Measurements from ENCODE around the gene PRUNE1. TPM values are rescaled to one million over a fixed set of nuclear protein-coding genes. Genes with fewer than 3 reads are reported as not detected.

PRUNE1 gene
- polyA plus RNA-seq, 3 donors = 41.9 to 45.8 (median 43.7) TPM

DNA sequence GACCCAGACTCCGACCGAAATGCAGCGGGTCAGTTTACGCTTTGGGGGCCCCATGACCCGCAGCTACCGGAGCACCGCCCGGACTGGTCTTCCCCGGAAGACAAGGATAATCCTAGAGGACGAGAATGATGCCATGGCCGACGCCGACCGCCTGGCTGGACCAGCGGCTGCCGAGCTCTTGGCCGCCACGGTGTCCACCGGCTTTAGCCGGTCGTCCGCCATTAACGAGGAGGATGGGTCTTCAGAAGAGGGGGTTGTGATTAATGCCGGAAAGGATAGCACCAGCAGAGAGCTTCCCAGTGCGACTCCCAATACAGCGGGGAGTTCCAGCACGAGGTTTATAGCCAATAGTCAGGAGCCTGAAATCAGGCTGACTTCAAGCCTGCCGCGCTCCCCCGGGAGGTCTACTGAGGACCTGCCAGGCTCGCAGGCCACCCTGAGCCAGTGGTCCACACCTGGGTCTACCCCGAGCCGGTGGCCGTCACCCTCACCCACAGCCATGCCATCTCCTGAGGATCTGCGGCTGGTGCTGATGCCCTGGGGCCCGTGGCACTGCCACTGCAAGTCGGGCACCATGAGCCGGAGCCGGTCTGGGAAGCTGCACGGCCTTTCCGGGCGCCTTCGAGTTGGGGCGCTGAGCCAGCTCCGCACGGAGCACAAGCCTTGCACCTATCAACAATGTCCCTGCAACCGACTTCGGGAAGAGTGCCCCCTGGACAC lies 39.8 kb downstream of the PRUNE1 start:
- DNase-seq = peak; percentile 69

DNA sequence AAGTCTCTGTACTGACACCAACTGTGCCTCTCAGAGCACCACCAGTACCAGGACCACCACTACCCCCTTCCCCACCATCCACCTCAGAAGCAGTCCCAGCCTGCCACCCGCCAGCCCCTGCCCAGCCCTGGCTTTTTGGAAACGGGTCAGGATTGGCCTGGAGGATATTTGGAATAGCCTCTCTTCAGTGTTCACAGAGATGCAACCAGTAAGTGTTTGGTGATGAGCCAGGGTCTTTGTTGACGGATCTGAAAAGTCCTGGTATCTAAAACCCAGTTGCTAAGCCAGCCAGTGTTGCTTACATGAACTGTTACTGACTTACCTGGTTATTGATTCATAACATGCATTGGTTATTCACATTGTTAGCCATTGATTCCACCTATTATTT lies 40.4 kb downstream of the PRUNE1 start:
- no peak for DNase-seq

DNA sequence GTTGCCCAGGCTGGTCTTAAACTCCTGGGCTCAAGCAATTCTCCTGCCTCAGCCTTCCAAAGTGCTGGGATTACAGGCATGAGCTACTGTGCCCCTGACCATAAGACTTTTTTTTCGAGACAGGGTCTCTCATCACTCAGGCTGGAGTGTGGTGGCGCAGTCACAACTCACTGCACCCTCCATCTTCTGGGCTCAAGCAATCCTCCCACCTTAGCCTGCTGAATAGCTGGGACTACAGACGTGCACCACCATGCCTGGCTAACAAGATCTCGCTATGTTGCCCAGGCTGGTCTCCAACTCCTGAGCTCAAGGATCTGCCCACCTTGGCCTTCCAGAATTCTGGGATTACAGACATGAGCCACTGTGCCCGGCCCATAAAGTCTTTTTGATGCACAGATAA lies 41.2 kb downstream of the PRUNE1 start:
- DNase-seq = no peak

- DNase-seq = no peak
Observed at GRCh38 chr1:151050051-151050688, 41.9 kb downstream of the PRUNE1 start.

- no peak for DNase-seq
Observed at GRCh38 chr1:151051356-151052009, 43.2 kb downstream of the PRUNE1 start.

GRCh38 chr1:151054971-151055547 lies 46.8 kb downstream of the PRUNE1 start:
- no peak for DNase-seq

DNA sequence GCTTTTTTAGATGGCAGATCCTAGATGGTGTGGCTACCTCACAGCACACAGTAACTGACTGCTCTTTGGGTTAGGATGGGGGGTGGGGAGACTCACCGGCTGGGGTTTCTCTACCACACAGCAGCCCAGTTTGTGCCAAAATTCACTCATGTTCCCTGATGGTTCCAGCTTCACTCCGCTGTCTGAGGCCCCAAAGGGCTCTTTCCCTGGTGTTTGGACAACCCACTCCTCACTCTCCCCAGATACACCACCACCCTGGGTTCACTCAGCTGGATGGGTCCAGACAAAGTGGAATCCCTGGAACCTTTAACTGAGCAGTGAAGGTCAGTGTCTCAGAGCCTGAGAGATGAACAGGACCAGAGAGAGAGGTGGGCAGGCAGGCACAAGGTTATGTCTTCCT lies 47.3 kb downstream of the PRUNE1 start:
- no peak for DNase-seq

GRCh38 chr1:151056149-151056548 lies 47.9 kb downstream of the PRUNE1 start:
- no peak for DNase-seq

DNA sequence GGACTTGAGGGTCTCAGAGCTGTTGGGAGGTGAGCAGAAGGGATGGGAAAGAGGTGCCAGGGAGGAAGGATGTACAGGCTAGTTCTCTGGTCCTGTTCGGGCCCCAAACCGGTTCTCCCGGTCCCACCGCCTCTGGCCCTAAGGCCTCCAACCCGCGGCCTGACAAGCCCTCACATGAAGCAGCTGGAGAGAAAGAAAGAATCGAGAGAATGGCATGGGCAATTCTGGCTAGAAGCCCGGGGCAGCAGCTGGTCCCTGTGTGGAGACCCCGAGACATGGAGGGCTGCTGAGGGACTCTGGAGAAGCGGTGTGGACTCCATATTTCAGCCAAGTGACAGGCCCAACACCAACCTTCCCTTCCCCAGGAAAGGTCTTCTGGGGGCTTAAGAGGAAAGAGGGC lies 50.4 kb downstream of the PRUNE1 start:
- peak; percentile 66 for DNase-seq

DNA sequence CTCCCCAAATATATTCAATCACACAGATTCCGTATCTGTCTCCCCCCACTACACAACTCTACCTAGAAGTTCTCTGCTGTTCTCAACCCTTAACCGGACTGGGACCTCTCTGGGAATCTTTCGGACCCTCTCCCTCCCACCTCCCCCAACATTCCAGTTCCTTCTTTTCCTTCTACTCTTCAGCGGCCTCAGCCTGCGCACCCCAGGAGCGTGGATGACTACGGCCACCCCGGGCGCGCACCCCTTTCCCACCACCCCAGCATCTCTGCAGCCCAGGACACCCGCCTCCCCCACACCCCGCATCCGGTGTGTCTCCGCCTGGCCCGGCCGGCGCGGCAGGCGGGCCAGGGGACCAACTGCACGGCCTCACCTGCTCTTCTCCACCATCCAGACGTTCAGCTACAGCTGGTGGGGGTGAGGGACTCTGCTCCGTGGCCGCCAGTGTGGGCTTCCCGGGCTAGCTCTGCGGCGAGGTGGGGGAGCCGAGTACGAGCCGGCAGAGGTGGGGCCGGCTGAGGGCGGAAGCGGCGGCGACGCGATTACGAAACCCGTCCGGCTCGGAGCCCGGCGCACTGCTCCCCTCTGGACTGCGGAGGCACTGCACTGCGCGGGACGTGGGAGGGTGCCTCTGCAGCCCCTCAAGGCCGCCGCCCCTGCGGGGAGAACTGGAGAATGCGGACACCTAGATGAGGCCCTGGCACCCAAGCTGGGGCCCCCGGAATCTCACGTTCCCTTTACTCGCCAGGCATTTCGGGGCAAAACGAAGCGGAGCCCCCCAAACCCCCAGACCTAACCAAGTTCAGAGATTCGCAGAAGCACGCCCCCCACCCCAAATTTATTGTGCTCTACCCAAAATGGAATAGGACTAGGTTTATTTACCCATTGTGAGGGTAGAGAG lies 51.1 kb downstream of the PRUNE1 start, which contains the start of gene CDC42SE1:
TSS of gene CDC42SE1 (minus strand) at position 514 of the 898 bp plus-strand sequence. CDS start 3,892 bp downstream, outside the sequence.
- peak; percentile 89 for DNase-seq

DNA sequence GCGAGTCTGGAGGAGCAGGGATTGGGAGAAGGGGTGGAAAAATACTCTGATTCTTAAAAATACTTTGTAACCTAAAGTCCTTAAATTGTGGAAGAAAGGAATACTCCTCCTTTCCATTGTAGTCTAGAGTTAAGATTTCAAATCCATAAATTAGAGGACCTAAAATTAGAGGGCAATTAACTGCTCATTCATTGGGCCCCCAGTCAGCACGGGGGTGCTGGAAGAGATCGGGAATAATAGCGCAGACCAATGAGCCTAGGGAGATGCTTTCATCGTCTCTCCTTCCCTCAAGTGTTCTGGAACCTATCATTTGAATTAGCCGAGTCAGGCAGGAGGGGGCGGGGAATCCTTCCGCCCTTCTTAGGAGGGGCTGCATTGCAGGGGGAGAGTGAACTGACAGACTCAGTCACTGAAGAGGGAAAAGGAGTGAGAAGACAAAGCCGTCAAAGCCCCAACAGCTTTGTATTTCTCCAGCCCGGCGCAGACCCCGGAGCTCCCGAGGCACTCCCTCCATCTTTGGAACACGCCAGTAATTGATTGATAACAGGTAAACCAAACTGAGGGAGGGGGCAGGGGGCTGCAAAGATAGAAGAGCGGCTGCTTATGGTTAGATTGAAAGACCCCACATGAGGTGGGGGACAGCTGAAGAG lies 51.9 kb downstream of the PRUNE1 start, which contains the start of gene MLLT11:
TSS of gene MLLT11 (plus strand) at position 391 of the 650 bp plus-strand sequence. CDS start 6,828 bp downstream, outside the sequence.
- DNase-seq = peak; percentile 90

GRCh38 chr1:151060657-151061421 lies 52.6 kb downstream of the PRUNE1 start:
- no peak for DNase-seq

DNA sequence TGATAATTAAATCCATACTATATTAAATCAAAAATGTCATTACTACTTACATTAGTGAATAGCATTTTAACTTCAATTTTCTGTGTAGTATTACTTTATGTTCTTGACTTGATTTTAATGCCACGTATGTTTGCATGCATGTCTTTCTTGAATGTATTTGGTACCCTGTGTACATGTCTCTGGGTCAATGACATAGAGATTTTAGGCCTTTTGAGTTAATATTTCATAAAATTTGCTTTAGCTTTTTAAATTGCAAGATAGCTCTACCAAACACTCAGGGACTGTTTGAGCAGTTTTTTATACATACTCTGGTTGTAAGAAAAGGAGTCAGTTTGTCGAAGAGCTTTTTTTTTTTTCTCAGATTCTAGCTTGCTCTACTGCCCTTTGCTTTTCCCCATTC lies 53.5 kb downstream of the PRUNE1 start:
- DNase-seq = no peak

DNA sequence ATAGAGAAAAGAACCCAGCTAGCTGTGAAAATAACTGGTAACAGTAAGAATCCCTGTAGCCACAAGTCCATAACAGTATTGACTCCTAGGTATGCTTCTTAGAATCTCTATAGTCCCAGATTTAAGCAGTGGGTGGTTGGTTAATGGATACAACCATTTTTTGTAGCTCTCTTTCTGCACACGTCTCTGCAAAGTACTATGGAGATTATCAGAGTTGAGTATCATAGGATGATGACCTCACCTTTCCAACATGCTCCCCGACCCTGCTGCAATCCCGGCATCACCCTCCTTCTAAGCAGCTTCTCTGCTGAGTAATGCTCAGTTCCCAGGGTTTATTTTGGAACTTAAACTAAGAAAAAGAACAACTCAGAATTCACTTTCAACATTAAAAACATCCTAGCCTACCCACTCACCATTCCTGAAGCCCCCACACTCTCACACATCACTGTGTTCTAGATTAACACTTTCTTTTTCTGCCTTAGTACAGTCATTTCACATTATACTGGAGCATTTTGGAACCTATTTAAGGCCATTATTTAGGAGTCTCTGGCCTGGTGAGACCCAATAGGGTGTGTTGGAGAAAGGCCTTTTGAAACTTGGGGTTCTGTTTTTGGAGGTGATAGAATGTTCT lies 54.6 kb downstream of the PRUNE1 start:
- no peak for DNase-seq

GRCh38 chr1:151065089-151065645 lies 56.9 kb downstream of the PRUNE1 start:
- DNase-seq = no peak

DNA sequence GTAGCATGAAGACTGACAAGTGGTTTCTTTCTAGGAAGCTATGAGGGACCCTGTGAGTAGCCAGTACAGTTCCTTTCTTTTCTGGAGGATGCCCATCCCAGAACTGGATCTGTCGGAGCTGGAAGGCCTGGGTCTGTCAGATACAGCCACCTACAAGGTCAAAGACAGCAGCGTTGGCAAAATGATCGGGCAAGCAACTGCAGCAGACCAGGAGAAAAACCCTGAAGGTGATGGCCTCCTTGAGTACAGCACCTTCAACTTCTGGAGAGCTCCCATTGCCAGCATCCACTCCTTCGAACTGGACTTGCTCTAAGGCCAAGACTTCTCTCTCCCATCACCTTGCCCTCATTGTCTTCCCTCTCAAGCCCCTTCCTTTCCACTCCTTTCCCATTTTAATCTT lies 58.9 kb downstream of the PRUNE1 start:
- DNase-seq = no peak

GRCh38 chr1:151069103-151069486 lies 60.8 kb downstream of the PRUNE1 start:
- DNase-seq = no peak

DNA sequence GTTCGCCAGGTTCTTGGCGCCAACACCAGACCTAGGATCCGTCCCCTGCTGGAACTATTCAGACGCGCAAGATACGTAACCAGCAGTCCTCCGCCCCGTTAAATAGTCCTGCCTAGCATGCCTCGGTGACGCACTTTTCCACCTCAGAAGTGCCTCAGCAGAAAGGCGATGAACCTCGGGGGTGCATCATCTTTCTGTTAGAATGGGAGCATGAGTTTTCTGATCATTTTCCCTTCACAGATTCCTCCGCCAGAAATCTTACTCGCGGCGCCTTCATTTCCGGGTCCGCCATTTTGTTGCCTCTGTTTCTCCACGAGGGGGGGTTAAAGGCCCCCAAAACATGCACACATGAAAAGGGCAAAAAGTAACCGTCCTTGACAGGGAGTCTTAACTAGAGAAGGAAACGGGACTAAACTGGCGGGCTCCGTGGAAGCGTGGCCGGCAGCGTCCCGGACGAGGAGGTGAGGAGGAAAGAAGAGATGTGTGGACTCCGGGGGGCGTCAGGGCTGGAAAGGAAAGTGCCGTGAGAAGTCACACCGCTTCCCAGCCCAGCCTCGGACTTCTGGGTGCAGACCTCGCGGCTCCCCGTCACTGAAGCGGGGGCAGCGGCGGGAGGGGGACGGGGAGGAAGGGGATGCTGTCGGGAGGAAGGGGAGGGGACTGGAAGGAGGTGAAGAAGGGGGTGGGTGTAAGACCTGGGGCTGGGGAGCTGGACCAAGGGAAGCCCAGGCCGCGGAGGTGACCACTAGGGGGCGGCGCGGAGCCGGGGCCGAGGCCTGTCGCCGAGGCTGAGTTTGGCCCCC lies 62.4 kb downstream of the PRUNE1 start, which contains the start of gene GABPB2:
TSS of gene GABPB2 (plus strand) at position 288 of the 803 bp plus-strand sequence. CDS start 17,429 bp downstream, outside the sequence.
- peak; percentile 92 for DNase-seq

Measured in renal pelvis (tissue), 4 donors.